Tibial nerve (tissue), 4 donors: ENCODE measurements around the gene CEBPG.

Experiments
- CTCF ChIP-seq, 5 experiments: fragments of 200-600 bp in 3 of 5; fragments of 450-650 bp in 2 of 5; sonication (generic) in 3 of 5; IDR thresholded peaks; one replicate each; pipeline ENCODE4 v1.5.1; 2016 to 2019; ENCODE audit warnings: antibody characterized with exemption in 5 of 5, mild to moderate bottlenecking in 3 of 5, moderate library complexity in 2 of 5
- EP300 ChIP-seq, 2 donors: sonication (generic); formaldehyde crosslinking; IDR thresholded peaks; one replicate each; pipeline ENCODE4 v1.6.1; 2017; ENCODE audit warnings: antibody characterized with exemption in 2 of 2, mild to moderate bottlenecking in 1 of 2
- POLR2A ChIP-seq, 2 donors: fragments of 450-650 bp; IDR thresholded peaks; one replicate each; pipeline ENCODE4 v1.6.1; 2017; ENCODE audit warnings: antibody characterized with exemption in 2 of 2, mild to moderate bottlenecking in 2 of 2, moderate library complexity in 2 of 2

GRCh38 chr19:33418461-33418860 lies 45.0 kb downstream of the CEBPG start:
- TF ChIP-seq POLR2A (IDR thresholded peaks at IDR 0.05) (no peak), CTCF (IDR thresholded peaks at IDR 0.05) (no peak), EP300 (IDR thresholded peaks at IDR 0.05) (no peak)
